ENCODE results near the gene STAG3. TPM values are rescaled to one million over a fixed set of nuclear protein-coding genes. Genes with fewer than 3 reads are reported as not detected.
"Not testable (repeated sequence)": the region's sequence is repeated elsewhere in the genome, so short reads cannot be mapped to it uniquely, and the experiment has no call there.

The STAG3 gene
- total and polyA plus RNA-seq, 8 donors: 0.19 to 1.2 (median 0.98) TPM

- ATAC-seq; H3K27ac ChIP-seq; FAIRE-seq; H3K4me1 ChIP-seq; H3K36me3 ChIP-seq; intact Hi-C loops (cut with DNase I); H3K4me3 ChIP-seq; DNase-seq; H3K27me3 ChIP-seq; H3K9me3 ChIP-seq: not testable (repeated sequence)
- WGBS, 2 donors: 95 to 96% methylated on average over 9 of the region's 9 CpGs
Measured at GRCh38 chr7:100246865-100247137, 69.1 kb downstream of the STAG3 start.

DNA sequence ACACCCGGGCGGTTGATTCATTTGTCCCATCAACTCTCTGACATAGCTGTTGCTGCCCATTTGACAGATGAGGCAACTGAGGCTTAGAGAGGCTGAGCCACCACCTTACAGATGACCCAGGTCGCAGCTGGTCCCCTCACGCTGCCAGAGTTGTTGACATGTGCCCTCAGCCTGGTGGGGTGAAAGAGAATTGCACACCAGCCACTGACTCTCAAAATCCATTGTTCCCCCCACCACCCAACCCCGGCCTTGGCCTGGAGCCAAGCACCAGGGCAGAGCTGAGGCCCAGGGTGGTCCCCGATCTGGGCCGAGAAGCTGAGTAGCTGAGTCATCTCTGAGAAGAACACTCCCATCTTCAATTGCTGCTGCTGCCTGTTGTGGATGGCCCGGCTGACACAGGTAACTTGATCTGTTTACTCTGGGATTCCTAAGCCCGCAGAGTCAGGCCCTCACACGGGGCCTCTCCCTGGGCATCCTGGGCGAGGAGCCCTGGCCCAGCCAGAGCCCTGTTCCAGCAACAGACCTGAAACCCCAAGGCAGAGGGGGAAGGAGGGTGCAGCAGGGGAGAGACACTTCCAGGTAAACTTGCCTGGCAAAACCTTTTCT, 69.5 kb downstream of the STAG3 start:
- peak in 3 of 4 donors; percentile 76 to 88 (median 77) for ATAC-seq

DNA sequence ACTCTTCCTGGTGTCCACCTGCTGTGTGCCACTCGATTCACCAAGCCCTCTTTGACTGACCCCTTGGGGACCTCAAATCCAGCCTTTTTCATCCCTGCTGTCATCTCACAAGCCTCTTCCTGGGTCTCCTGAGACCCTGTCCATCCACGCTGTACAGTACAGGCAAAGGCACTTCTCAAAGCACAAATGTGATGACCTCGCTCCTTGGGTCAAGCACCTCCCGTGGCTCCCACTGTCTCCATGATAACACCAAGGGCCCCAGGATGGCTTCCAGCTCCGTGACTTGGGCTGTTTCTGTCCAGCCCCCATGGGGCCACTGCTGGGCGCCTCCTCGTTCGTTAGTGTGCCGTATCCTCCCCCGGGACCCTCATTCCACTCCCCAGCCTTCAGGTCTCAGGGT, 70.8 kb downstream of the STAG3 start:
- 90 to 91% methylated on average over 10 of the region's 10 CpGs for WGBS, 2 donors
- no peak for FAIRE-seq

More for the DNA sequence above, 69.5 kb downstream of the STAG3 start:
- Histone ChIP-seq H3K27ac (no peak overlapping the region), H3K4me3 (no peak overlapping the region), H3K27me3 (no peaks in the 10 kb centered on the region), H3K36me3 (no peaks in the 10 kb centered on the region), H3K4me1 (no peaks in the 10 kb centered on the region), H3K9me3 (no peaks in the 10 kb centered on the region)
- intact Hi-C loops (cut with DNase I): no loop called here
- 51 to 62% methylated on average over 11 of the region's 11 CpGs for WGBS, 2 donors
- no peak for FAIRE-seq
- peak in 2 of 6 donors; percentile 18 to 60 for DNase-seq
- TF ChIP-seq, protein P1, sequence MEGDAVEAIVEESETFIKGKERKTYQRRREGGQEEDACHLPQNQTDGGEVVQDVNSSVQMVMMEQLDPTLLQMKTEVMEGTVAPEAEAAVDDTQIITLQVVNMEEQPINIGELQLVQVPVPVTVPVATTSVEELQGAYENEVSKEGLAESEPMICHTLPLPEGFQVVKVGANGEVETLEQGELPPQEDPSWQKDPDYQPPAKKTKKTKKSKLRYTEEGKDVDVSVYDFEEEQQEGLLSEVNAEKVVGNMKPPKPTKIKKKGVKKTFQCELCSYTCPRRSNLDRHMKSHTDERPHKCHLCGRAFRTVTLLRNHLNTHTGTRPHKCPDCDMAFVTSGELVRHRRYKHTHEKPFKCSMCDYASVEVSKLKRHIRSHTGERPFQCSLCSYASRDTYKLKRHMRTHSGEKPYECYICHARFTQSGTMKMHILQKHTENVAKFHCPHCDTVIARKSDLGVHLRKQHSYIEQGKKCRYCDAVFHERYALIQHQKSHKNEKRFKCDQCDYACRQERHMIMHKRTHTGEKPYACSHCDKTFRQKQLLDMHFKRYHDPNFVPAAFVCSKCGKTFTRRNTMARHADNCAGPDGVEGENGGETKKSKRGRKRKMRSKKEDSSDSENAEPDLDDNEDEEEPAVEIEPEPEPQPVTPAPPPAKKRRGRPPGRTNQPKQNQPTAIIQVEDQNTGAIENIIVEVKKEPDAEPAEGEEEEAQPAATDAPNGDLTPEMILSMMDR (IDR thresholded peaks at IDR 0.05): no peak

DNA sequence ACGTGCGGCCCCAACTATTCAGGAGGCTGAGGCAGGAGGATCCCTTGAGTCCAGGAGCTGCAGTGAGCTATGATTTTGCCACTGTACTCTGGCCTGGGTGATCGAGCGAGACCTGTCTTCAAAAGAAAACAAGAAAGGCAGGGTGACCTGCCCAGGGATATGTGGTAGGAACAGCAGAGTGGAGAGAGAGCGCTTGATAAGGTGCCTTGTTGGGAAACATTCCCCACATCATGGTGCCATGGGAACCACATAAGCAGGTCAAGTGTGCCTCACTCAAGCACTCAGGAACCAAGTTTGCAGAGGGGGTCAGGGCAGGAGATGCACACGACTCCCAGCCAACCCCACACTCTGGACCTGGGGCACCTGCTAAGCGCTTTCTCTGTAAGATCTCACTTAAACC, 79.3 kb downstream of the STAG3 start:
- no peaks in the 10 kb centered on the region for H3K4me1 ChIP-seq
- no peak overlapping the region for H3K27ac ChIP-seq
- FAIRE-seq (no peak), DNase-seq (no peak), ATAC-seq (no peak)
- TF ChIP-seq, protein P1 (IDR thresholded peaks at IDR 0.05): no peak
- H3K27me3 ChIP-seq: no peaks in the 10 kb centered on the region
- WGBS, 2 donors: 95 to 97% methylated on average over 7 of the region's 7 CpGs
- H3K9me3 ChIP-seq: no peaks in the 10 kb centered on the region
- no peak overlapping the region for H3K4me3 ChIP-seq
- intact Hi-C loops (cut with DNase I): no loop called here
- H3K36me3 ChIP-seq: no peaks in the 10 kb centered on the region

More for the DNA sequence above, 70.8 kb downstream of the STAG3 start:
- intact Hi-C loops (cut with DNase I): no loop called here
- Histone ChIP-seq H3K36me3 (no peaks in the 10 kb centered on the region), H3K27ac (no peak overlapping the region), H3K27me3 (no peaks in the 10 kb centered on the region), H3K4me3 (no peak overlapping the region), H3K9me3 (no peaks in the 10 kb centered on the region), H3K4me1 (no peaks in the 10 kb centered on the region)
- DNase-seq (no peak), ATAC-seq (no peak)
- TF ChIP-seq, protein P1 (IDR thresholded peaks at IDR 0.05): no peak

- FAIRE-seq; H3K4me3 ChIP-seq; intact Hi-C loops (cut with DNase I); H3K27me3 ChIP-seq; H3K4me1 ChIP-seq; ATAC-seq; H3K36me3 ChIP-seq; DNase-seq; H3K27ac ChIP-seq; H3K9me3 ChIP-seq: not testable (repeated sequence)
- WGBS, 2 donors: 76 to 86% methylated on average over 5 to 8 of the region's 8 CpGs
Measured at GRCh38 chr7:100259984-100260383, 82.3 kb downstream of the STAG3 start.

DNA sequence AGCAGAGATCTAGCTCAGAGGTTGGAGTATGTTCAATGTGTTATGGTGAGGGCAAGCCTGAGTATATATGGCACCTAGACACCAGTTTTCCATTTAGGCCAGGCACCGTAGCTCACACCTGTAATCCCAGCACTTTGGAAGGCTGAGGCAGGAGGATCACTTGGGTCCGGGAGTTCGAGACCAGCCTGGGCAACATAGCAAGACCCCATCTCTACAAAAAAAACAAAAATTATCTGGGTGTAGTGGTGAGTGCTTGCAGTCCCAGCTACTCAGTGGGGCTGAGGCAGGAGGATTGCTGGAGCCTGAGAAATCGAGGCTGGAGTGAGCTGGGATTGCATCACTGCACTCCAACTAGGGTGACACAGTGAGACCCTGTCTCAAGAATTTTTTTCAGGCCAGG, 85.2 kb downstream of the STAG3 start:
- H3K9me3 ChIP-seq; DNase-seq; H3K4me3 ChIP-seq; H3K27ac ChIP-seq; FAIRE-seq; intact Hi-C loops (cut with DNase I); H3K36me3 ChIP-seq; H3K27me3 ChIP-seq; ATAC-seq; H3K4me1 ChIP-seq: not testable (repeated sequence)
- 92 to 97% methylated on average over 4 of the region's 4 CpGs for WGBS, 2 donors

Small RNA genes within 50 kb of the gene (microRNA-seq; reads per million reads assigned to microRNA genes)
- 0 to 0.88 reads per million in 2 donors for gene MIR4658

Other genes starting within 250 kb of the STAG3 start
- gene GJC3, start 248.3 kb upstream of the STAG3 start, total RNA-seq: 1 to 10 TPM in 4 of 6 donors, under 1 TPM in 2; 0.37 to 8.7 (median 4.7) TPM
- gene GJC3, start 248.3 kb upstream of the STAG3 start, polyA plus RNA-seq: 1 to 10 TPM; 4.2 to 4.6 TPM
- 100 to 1,000 TPM; 174 to 262 (median 214) TPM for gene AZGP1, start 201.9 kb upstream of the STAG3 start, total RNA-seq
- gene AZGP1, start 201.9 kb upstream of the STAG3 start, polyA plus RNA-seq: 100 to 1,000 TPM; 362 to 686 TPM
- gene ZKSCAN1, start 162.3 kb upstream of the STAG3 start, total RNA-seq: 10 to 100 TPM; 52.6 to 86.0 (median 68.2) TPM
- gene ZKSCAN1, start 162.3 kb upstream of the STAG3 start, polyA plus RNA-seq: 10 to 100 TPM; 24.2 to 28.9 TPM
- gene ZSCAN21, start 128.1 kb upstream of the STAG3 start, total RNA-seq: 1 to 10 TPM; 3.8 to 9.6 (median 6.2) TPM
- 10 to 100 TPM in 1 of 2 donors, 1 to 10 TPM in 1; 8.3 to 11.8 TPM for gene ZSCAN21, start 128.1 kb upstream of the STAG3 start, polyA plus RNA-seq
- gene ZNF3, start 96.2 kb upstream of the STAG3 start, total RNA-seq: 10 to 100 TPM in 5 of 6 donors, 1 to 10 TPM in 1; 9.6 to 21.2 (median 13.2) TPM
- 10 to 100 TPM; 15.8 to 21.1 TPM for gene ZNF3, start 96.2 kb upstream of the STAG3 start, polyA plus RNA-seq
- 10 to 100 TPM; 34.6 to 44.0 (median 38.3) TPM for gene COPS6, start 88.9 kb upstream of the STAG3 start, total RNA-seq
- 10 to 100 TPM; 46.0 to 82.0 TPM for gene COPS6, start 88.9 kb upstream of the STAG3 start, polyA plus RNA-seq
- 10 to 100 TPM; 21.7 to 38.4 (median 24.1) TPM for gene MCM7, start 76.5 kb upstream of the STAG3 start, total RNA-seq
- gene MCM7, start 76.5 kb upstream of the STAG3 start, polyA plus RNA-seq: 10 to 100 TPM; 63.1 to 77.0 TPM
- 10 to 100 TPM in 5 of 6 donors, 1 to 10 TPM in 1; 8.6 to 14.6 (median 10.9) TPM for gene AP4M1, start 76.3 kb upstream of the STAG3 start, total RNA-seq
- gene AP4M1, start 76.3 kb upstream of the STAG3 start, polyA plus RNA-seq: 10 to 100 TPM; 23.5 to 25.4 TPM
- gene TAF6, start 58.6 kb upstream of the STAG3 start, total RNA-seq: 10 to 100 TPM; 11.7 to 27.2 (median 13.9) TPM
- gene TAF6, start 58.6 kb upstream of the STAG3 start, polyA plus RNA-seq: 10 to 100 TPM; 31.3 to 39.6 TPM
- gene CNPY4, start 58.3 kb upstream of the STAG3 start, total RNA-seq: 1 to 10 TPM; 1.8 to 6.5 (median 2.8) TPM
- gene CNPY4, start 58.3 kb upstream of the STAG3 start, polyA plus RNA-seq: 10 to 100 TPM in 1 of 2 donors, 1 to 10 TPM in 1; 4.7 to 10.8 TPM
- gene MBLAC1, start 51.0 kb upstream of the STAG3 start, total RNA-seq: 1 to 10 TPM; 1.1 to 2.1 (median 1.7) TPM
- 1 to 10 TPM; 2.1 to 3.7 TPM for gene MBLAC1, start 51.0 kb upstream of the STAG3 start, polyA plus RNA-seq
- 10 to 100 TPM; 43.8 to 57.3 (median 51.8) TPM for gene LAMTOR4, start 29.0 kb upstream of the STAG3 start, total RNA-seq
- 100 to 1,000 TPM; 147 to 209 TPM for gene LAMTOR4, start 29.0 kb upstream of the STAG3 start, polyA plus RNA-seq
- 10 to 100 TPM in 2 of 6 donors, 1 to 10 TPM in 4; 5.1 to 15.7 (median 8.8) TPM for gene TRAPPC14, start 19.2 kb upstream of the STAG3 start, total RNA-seq
- gene TRAPPC14, start 19.2 kb upstream of the STAG3 start, polyA plus RNA-seq: 10 to 100 TPM; 32.1 to 34.6 TPM
- 1 to 10 TPM in 2 of 6 donors, under 1 TPM in 4; 0.28 to 8.9 (median 0.69) TPM for gene GAL3ST4, start 9.3 kb upstream of the STAG3 start, total RNA-seq
- under 1 TPM; 0.45 to 0.65 TPM for gene GAL3ST4, start 9.3 kb upstream of the STAG3 start, polyA plus RNA-seq
- 1 to 10 TPM in 1 of 6 donors, under 1 TPM in 5; 0.12 to 2.5 (median 0.51) TPM for gene GPC2, start 537 bp upstream of the STAG3 start, total RNA-seq
- under 1 TPM; 0.59 to 0.68 TPM for gene GPC2, start 537 bp upstream of the STAG3 start, polyA plus RNA-seq
- under 1 TPM in 2 of 6 donors, not detected in 4; 0.22 to 0.34 TPM for gene PVRIG, start 42.0 kb downstream of the STAG3 start, total RNA-seq
- gene PVRIG, start 42.0 kb downstream of the STAG3 start, polyA plus RNA-seq: under 1 TPM in 1 of 2 donors, not detected in 1; 0.09 TPM
- not detected for gene SPDYE3, start 129.8 kb downstream of the STAG3 start, total RNA-seq
- under 1 TPM; 0.08 to 0.09 TPM for gene SPDYE3, start 129.8 kb downstream of the STAG3 start, polyA plus RNA-seq
- gene PILRB, start 180.2 kb downstream of the STAG3 start, total RNA-seq: 10 to 100 TPM; 14.7 to 33.6 (median 20.1) TPM
- 100 to 1,000 TPM; 202 to 218 TPM for gene PILRB, start 180.2 kb downstream of the STAG3 start, polyA plus RNA-seq
- gene PILRA, start 195.6 kb downstream of the STAG3 start, total RNA-seq: 1 to 10 TPM in 5 of 6 donors, under 1 TPM in 1; 0.88 to 7.6 (median 2.8) TPM
- gene PILRA, start 195.6 kb downstream of the STAG3 start, polyA plus RNA-seq: 1 to 10 TPM; 3.8 to 4.8 TPM

Measured in pancreas (tissue), 10 donors.